ENCODE results near the gene COL11A2. TPM values are rescaled to one million over a fixed set of nuclear protein-coding genes. Genes with fewer than 3 reads are reported as not detected.

Gene COL11A2
- total and polyA plus RNA-seq, 2 of the 13 experiments (the other 11 are each of a cell fraction or from before 2014, with no cell fraction given) = 0.55 TPM

DNA sequence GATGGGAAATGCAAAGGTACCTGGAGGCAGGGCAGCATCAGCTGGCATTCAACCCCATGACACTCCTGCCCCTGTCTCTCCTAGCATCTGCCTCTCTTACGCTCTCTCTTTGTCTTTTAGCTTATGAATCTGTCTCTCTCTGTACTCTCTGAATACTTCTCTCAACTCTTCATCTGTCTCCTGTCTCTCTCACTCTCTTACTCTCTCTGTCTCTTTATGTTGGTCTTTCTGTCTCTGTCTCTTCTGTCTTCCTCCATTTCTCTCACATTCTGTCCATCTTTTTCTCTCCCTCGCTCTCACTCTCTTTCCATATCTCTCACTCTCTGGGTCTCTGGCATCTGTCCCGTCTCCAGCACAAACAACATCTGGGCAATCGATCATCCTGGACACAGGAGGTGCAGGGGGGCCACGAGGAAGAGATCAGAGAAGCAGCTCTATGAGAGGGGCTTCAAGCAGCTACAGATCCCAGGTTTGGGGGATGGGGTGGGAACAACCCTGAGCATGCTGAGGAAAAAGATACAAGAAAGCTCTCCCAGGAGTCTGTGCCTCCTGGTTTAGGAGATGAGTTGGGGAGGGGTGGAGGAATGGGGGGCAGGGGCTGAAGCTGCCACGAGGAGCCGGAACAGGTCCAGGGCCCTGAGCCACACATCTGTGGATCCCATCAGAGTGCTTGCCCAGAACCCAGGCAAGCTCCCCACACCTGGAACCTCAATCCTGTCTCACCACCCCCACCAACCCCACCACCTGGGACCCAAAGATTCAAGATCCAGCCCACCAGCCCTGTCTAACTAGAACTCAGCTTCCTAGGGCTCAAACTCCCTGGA, 2.4 kb downstream of the COL11A2 start:
- no peaks in the 10 kb centered on the region for H3K9me3 ChIP-seq (ENCODE audit: low read length)
- no peak for ATAC-seq
- H3K27ac ChIP-seq (ENCODE audit: extremely low read length, insufficient read depth, low read length) = no peak overlapping the region
- POLR2A ChIA-PET = interaction anchor here (0.9 to 2.5 kb wide), 5 partner anchors 9 to 218 kb away, joined by 3 to 20 read pairs (median 7); partner anchors contain the start of genes HSD17B8 and RING1
- H3K27me3 ChIP-seq (ENCODE audit: control insufficient read depth in 1 of 2, insufficient read depth in 2 of 2, low read length in 2 of 2) = peaks cover 0 to 15% of the 10 kb centered on the region in 2 experiments; a peak in 2 of 5 replicates
- H3K36me3 ChIP-seq (replicated peaks in 1 of 2; ENCODE audit: control insufficient read depth in 1 of 2, insufficient read depth in 2 of 2, low read length in 2 of 2) = peaks cover 4 to 9% of the 10 kb centered on the region in 2 experiments
- no peaks in the 10 kb centered on the region for H4K20me1 ChIP-seq (ENCODE audit: insufficient read depth, low read length)
- no peak overlapping the region for H3K9ac ChIP-seq (ENCODE audit: insufficient read depth, low read depth, low read length)
- in situ Hi-C loops (cut with HindIII; ENCODE audit: extremely low pct_ligation_motif_present, low pct_unique_long_range_greater_than_20kb) (no loop called here), intact Hi-C loops (cut with micrococcal nuclease; ENCODE audit: unreplicated experiment) (no loop called here)
- no TSS peak for BruUV-seq (replicated peaks)
- no peak for FAIRE-seq
- WGBS (ENCODE audit: low lambda C conversion rate) = 27% methylated on average over 7 of the region's 7 CpGs
- peak overlapping the region; percentile 66 for H3K4me2 ChIP-seq (ENCODE audit: low read depth, low read length)
- H3K79me2 ChIP-seq (ENCODE audit: insufficient read depth, low read length) = no peaks in the 10 kb centered on the region
- no peak overlapping the region for H3K4me3 ChIP-seq (replicated peaks in 1 of 3; ENCODE audit: insufficient read depth in 1 of 3, low read depth in 2 of 3, low read length in 3 of 3)
- TF ChIP-seq KLF15 (CRISPR knock-in tag; IDR thresholded peaks at IDR 0.05; ENCODE audit: borderline replicate concordance) (no peak), ZNF333 (CRISPR knock-in tag; IDR thresholded peaks at IDR 0.05; ENCODE audit: borderline replicate concordance) (no peak), TCF7 (IDR thresholded peaks at IDR 0.05; ENCODE audit: low read depth) (no peak), POGZ (CRISPR knock-in tag; IDR thresholded peaks at IDR 0.05) (no peak), ZNF121 (CRISPR knock-in tag; IDR thresholded peaks at IDR 0.05) (peak; percentile 38), KLF12 (CRISPR knock-in tag; IDR thresholded peaks at IDR 0.05; ENCODE audit: borderline replicate concordance) (no peak), ZFYVE20 (CRISPR knock-in tag; IDR thresholded peaks at IDR 0.05; ENCODE audit: borderline replicate concordance, low read depth) (no peak), EZH2 (conservative IDR thresholded peaks at IDR 0.05; ENCODE audit: low read depth, low read length) (no peak), IKZF1 (IDR thresholded peaks at IDR 0.05) (no peak), NONO (IDR thresholded peaks at IDR 0.05) (0 out of 2 replicates have a peak, but pooled peaks have one; percentile 71), NONO (CRISPR knock-in tag; conservative IDR thresholded peaks at IDR 0.05) (no peak)
- TF ChIP-seq, protein P1, sequence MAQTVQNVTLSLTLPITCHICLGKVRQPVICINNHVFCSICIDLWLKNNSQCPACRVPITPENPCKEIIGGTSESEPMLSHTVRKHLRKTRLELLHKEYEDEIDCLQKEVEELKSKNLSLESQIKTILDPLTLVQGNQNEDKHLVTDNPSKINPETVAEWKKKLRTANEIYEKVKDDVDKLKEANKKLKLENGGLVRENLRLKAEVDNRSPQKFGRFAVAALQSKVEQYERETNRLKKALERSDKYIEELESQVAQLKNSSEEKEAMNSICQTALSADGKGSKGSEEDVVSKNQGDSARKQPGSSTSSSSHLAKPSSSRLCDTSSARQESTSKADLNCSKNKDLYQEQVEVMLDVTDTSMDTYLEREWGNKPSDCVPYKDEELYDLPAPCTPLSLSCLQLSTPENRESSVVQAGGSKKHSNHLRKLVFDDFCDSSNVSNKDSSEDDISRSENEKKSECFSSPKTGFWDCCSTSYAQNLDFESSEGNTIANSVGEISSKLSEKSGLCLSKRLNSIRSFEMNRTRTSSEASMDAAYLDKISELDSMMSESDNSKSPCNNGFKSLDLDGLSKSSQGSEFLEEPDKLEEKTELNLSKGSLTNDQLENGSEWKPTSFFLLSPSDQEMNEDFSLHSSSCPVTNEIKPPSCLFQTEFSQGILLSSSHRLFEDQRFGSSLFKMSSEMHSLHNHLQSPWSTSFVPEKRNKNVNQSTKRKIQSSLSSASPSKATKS (CRISPR knock-in tag; IDR thresholded peaks at IDR 0.05) = no peak
- TF ChIP-seq, protein P2, sequence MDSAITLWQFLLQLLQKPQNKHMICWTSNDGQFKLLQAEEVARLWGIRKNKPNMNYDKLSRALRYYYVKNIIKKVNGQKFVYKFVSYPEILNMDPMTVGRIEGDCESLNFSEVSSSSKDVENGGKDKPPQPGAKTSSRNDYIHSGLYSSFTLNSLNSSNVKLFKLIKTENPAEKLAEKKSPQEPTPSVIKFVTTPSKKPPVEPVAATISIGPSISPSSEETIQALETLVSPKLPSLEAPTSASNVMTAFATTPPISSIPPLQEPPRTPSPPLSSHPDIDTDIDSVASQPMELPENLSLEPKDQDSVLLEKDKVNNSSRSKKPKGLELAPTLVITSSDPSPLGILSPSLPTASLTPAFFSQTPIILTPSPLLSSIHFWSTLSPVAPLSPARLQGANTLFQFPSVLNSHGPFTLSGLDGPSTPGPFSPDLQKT (CRISPR knock-in tag; IDR thresholded peaks at IDR 0.05; ENCODE audit: borderline replicate concordance) = no peak
- H2AFZ ChIP-seq (ENCODE audit: low read length) = no peak overlapping the region
- CTCF ChIA-PET (ENCODE audit: low intra/inter-chr PET ratio, low total read pairs) = no interaction called here
- no peak for DNase-seq (ENCODE audit: low spot score)
- H3K4me1 ChIP-seq (ENCODE audit: insufficient read depth, low read length) = peaks cover 28% of the 10 kb centered on the region
